ENCODE results near the gene IQCH. TPM values are rescaled to one million over a fixed set of nuclear protein-coding genes. Genes with fewer than 3 reads are reported as not detected.

The IQCH gene
- total RNA-seq, 1 donor from 2014 or later: 4.5 TPM

- Mint-ChIP-seq H3K27me3 (ENCODE audit: unreplicated experiment) (peaks cover 10% of the 10 kb centered on the region), H3K4me3 (ENCODE audit: unreplicated experiment) (no peak overlapping the region), H3K27ac (ENCODE audit: unreplicated experiment) (no peak overlapping the region), H3K36me3 (ENCODE audit: unreplicated experiment) (no peaks in the 10 kb centered on the region), H3K9me3 (ENCODE audit: unreplicated experiment) (peaks cover 3% of the 10 kb centered on the region), H3K4me1 (ENCODE audit: low read depth, unreplicated experiment) (peaks cover 39% of the 10 kb centered on the region)
- no peak for TF ChIP-seq CTCF (IDR thresholded peaks at IDR 0.05; ENCODE audit: partially characterized antibody, unreplicated experiment)
- no peak for DNase-seq
Observed at GRCh38 chr15:67460521-67460920, 205.9 kb downstream of the IQCH start.

GRCh38 chr15:67461735-67462134 lies 207.1 kb downstream of the IQCH start:
- no peak for TF ChIP-seq CTCF (IDR thresholded peaks at IDR 0.05; ENCODE audit: partially characterized antibody, unreplicated experiment)
- H3K4me1 Mint-ChIP-seq (ENCODE audit: low read depth, unreplicated experiment): peaks cover 33% of the 10 kb centered on the region
- DNase-seq: no peak
- H3K27ac Mint-ChIP-seq (ENCODE audit: unreplicated experiment): no peak overlapping the region
- peaks cover 9% of the 10 kb centered on the region for H3K27me3 Mint-ChIP-seq (ENCODE audit: unreplicated experiment)
- no peaks in the 10 kb centered on the region for H3K36me3 Mint-ChIP-seq (ENCODE audit: unreplicated experiment)
- H3K9me3 Mint-ChIP-seq (ENCODE audit: unreplicated experiment): peaks cover under 1% of the 10 kb centered on the region
- H3K4me3 Mint-ChIP-seq (ENCODE audit: unreplicated experiment): no peak overlapping the region

GRCh38 chr15:67462875-67463274 lies 208.3 kb downstream of the IQCH start:
- peaks cover 6% of the 10 kb centered on the region for H3K27me3 Mint-ChIP-seq (ENCODE audit: unreplicated experiment)
- H3K9me3 Mint-ChIP-seq (ENCODE audit: unreplicated experiment): no peaks in the 10 kb centered on the region
- H3K4me3 Mint-ChIP-seq (ENCODE audit: unreplicated experiment): no peak overlapping the region

GRCh38 chr15:67463488-67463887 lies 208.9 kb downstream of the IQCH start:
- no peak for DNase-seq
- no peak for TF ChIP-seq CTCF (IDR thresholded peaks at IDR 0.05; ENCODE audit: partially characterized antibody, unreplicated experiment)
- Mint-ChIP-seq H3K36me3 (ENCODE audit: unreplicated experiment) (no peaks in the 10 kb centered on the region), H3K4me1 (ENCODE audit: low read depth, unreplicated experiment) (peaks cover 32% of the 10 kb centered on the region), H3K9me3 (ENCODE audit: unreplicated experiment) (no peaks in the 10 kb centered on the region), H3K4me3 (ENCODE audit: unreplicated experiment) (no peak overlapping the region), H3K27me3 (ENCODE audit: unreplicated experiment) (peaks cover 6% of the 10 kb centered on the region), H3K27ac (ENCODE audit: unreplicated experiment) (no peak overlapping the region)

More at GRCh38 chr15:67462875-67463274, 208.3 kb downstream of the IQCH start:
- no peak for TF ChIP-seq CTCF (IDR thresholded peaks at IDR 0.05; ENCODE audit: partially characterized antibody, unreplicated experiment)
- H3K27ac Mint-ChIP-seq (ENCODE audit: unreplicated experiment): no peak overlapping the region
- H3K4me1 Mint-ChIP-seq (ENCODE audit: low read depth, unreplicated experiment): peaks cover 32% of the 10 kb centered on the region
- no peak for DNase-seq
- no peaks in the 10 kb centered on the region for H3K36me3 Mint-ChIP-seq (ENCODE audit: unreplicated experiment)

- Mint-ChIP-seq H3K27ac (ENCODE audit: unreplicated experiment) (no peak overlapping the region), H3K27me3 (ENCODE audit: unreplicated experiment) (peaks cover 2% of the 10 kb centered on the region), H3K36me3 (ENCODE audit: unreplicated experiment) (no peaks in the 10 kb centered on the region), H3K4me3 (ENCODE audit: unreplicated experiment) (no peak overlapping the region), H3K4me1 (ENCODE audit: low read depth, unreplicated experiment) (peaks cover 25% of the 10 kb centered on the region), H3K9me3 (ENCODE audit: unreplicated experiment) (peaks cover 2% of the 10 kb centered on the region)
- no peak for DNase-seq
- TF ChIP-seq CTCF (IDR thresholded peaks at IDR 0.05; ENCODE audit: partially characterized antibody, unreplicated experiment): no peak
Observed at GRCh38 chr15:67465196-67465952, 210.8 kb downstream of the IQCH start.
